SU-DHL-6 (cell line): ENCODE results near the gene NOS3.

Experiments used
- H2AFZ ChIP-seq: fragments of 200-600 bp; sonication (generic); 2 replicates; pipeline ENCODE4 v1.6.1; 2014; ENCODE audit warnings: low read depth, mild to moderate bottlenecking, moderate library complexity, mixed read lengths, antibody characterized with exemption, low read length; ENCODE audit not compliant: severe bottlenecking
- H3F3A ChIP-seq: fragments of 200-600 bp; shearing (Covaris generic); 2 replicates; pipeline ENCODE4 v1.6.0; 2016; ENCODE audit warnings: antibody characterized with exemption, mild to moderate bottlenecking; ENCODE audit not compliant: insufficient read depth
- H3K27ac ChIP-seq: fragments of 200-600 bp; sonication (generic); 2 replicates; pipeline ENCODE4 v1.5.1; 2016; ENCODE audit warnings: low read depth, mild to moderate bottlenecking, low read length, moderate library complexity, mixed read lengths
- H3K27me3 ChIP-seq: fragments of 200-600 bp; sonication (generic), shearing (Covaris generic); 2 replicates; pipeline ENCODE4 v1.6.0; 2014; ENCODE audit warnings: mild to moderate bottlenecking, low read length
- H3K36me3 ChIP-seq: fragments of 200-600 bp; sonication (generic); 2 replicates; pipeline ENCODE4 v1.6.1; 2014; ENCODE audit warnings: mild to moderate bottlenecking, low read length, mixed read lengths
- H3K4me2 ChIP-seq: fragments of 300-600, 200-600 bp; shearing (Covaris generic), sonication (generic); 2 replicates; pipeline ENCODE4 v1.6.0; 2014; ENCODE audit warnings: low read length, low read depth, mild to moderate bottlenecking; ENCODE audit not compliant: poor library complexity, severe bottlenecking
- H3K4me3 ChIP-seq: fragments of 200-600 bp; sonication (generic); 2 replicates; pipeline ENCODE4 v1.5.1; 2014; ENCODE audit warnings: antibody characterized with exemption, low read length, mild to moderate bottlenecking, mixed read lengths; ENCODE audit not compliant: insufficient read depth, poor library complexity, severe bottlenecking
- H3K79me2 ChIP-seq: fragments of 200-600 bp; sonication (generic); 2 replicates; pipeline ENCODE4 v1.6.1; 2014; ENCODE audit warnings: mild to moderate bottlenecking, low read length, moderate library complexity; ENCODE audit not compliant: insufficient read depth
- H3K9ac ChIP-seq: fragments of 200-600 bp; sonication (generic); 2 replicates; pipeline ENCODE4 v1.7.0; 2014; ENCODE audit warnings: mild to moderate bottlenecking, low read length
- H3K9me2 ChIP-seq: fragments of 200-600 bp; sonication (generic); replicated peaks from 2 replicates; pipeline ENCODE4 v1.6.1; 2014; ENCODE audit warnings: low read length; ENCODE audit not compliant: insufficient read depth
- H3K9me3 ChIP-seq: fragments of 200-600 bp; sonication (generic); 2 replicates; pipeline ENCODE4 v1.6.1; 2014; ENCODE audit warnings: low read length, mixed read lengths; ENCODE audit not compliant: insufficient read depth
- H4K20me1 ChIP-seq: fragments of 200-600 bp; sonication (generic); 2 replicates; pipeline ENCODE4 v1.6.1; 2014; ENCODE audit warnings: low read depth, mild to moderate bottlenecking, antibody characterized with exemption, low read length, moderate library complexity, mixed read lengths
- CTCF ChIP-seq: fragments of 200-600 bp; sonication (generic); IDR thresholded peaks from one replicate; pipeline ENCODE4 v1.5.1; 2017; ENCODE audit warnings: antibody characterized with exemption, mild to moderate bottlenecking, low read length, moderate library complexity; ENCODE audit not compliant: insufficient read depth, poor library complexity, severe bottlenecking
- EZH2phosphoT487 ChIP-seq: fragments of 200-600 bp; sonication (generic), shearing (Covaris generic); conservative IDR thresholded peaks from 2 replicates; pipeline ENCODE4 v1.6.1; 2018; ENCODE audit warnings: mild to moderate bottlenecking, antibody characterized with exemption, low read length, moderate library complexity, mixed read lengths

The NOS3 gene

GRCh38 chr7:150951181-150951520 is 39.7 kb upstream of the NOS3 start:
- no peaks in the 10 kb centered on the region for H3K9me3 ChIP-seq
- H2AFZ ChIP-seq = no peak overlapping the region
- H3K4me3 ChIP-seq = no peak overlapping the region
- no peak overlapping the region for H3K4me2 ChIP-seq
- no peaks in the 10 kb centered on the region for H3F3A ChIP-seq
- H3K79me2 ChIP-seq = no peaks in the 10 kb centered on the region
- H3K27ac ChIP-seq = no peak overlapping the region
- no peak for TF ChIP-seq EZH2phosphoT487
- no peak for TF ChIP-seq CTCF
- no peaks in the 10 kb centered on the region for H3K27me3 ChIP-seq
- no peak overlapping the region for H3K9ac ChIP-seq
- H4K20me1 ChIP-seq = no peaks in the 10 kb centered on the region
- H3K36me3 ChIP-seq = no peaks in the 10 kb centered on the region
- no peaks in the 10 kb centered on the region for H3K9me2 ChIP-seq

DNA sequence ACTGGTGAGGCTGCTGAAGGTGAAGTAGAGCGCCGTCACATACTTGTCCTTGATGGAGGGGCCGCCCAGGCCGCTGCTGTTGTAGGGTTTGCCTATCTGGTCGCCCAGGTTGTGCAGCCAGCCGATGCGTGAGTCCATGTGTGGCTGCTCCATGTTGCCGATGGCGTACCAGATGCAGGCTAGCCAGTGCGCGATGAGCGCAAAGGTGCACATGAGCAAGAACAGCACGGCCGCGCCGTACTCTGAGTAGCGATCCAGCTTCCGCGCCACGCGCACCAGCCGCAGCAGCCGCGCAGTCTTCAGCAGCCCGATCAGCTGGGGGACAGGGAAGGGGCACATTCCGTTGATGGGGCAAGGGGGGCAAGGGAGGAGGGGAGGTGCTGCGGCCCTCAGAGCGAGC is 39.3 kb upstream of the NOS3 start:
- Histone ChIP-seq H3K36me3 (no peaks in the 10 kb centered on the region), H3K4me2 (no peak overlapping the region), H3K79me2 (no peaks in the 10 kb centered on the region), H2AFZ (no peak overlapping the region), H3K9me3 (no peaks in the 10 kb centered on the region), H4K20me1 (no peaks in the 10 kb centered on the region), H3K9ac (no peak overlapping the region), H3F3A (no peaks in the 10 kb centered on the region), H3K27ac (no peak overlapping the region), H3K9me2 (no peaks in the 10 kb centered on the region), H3K4me3 (no peak overlapping the region), H3K27me3 (no peaks in the 10 kb centered on the region)
- TF ChIP-seq CTCF = no peak
- no peak for TF ChIP-seq EZH2phosphoT487

DNA sequence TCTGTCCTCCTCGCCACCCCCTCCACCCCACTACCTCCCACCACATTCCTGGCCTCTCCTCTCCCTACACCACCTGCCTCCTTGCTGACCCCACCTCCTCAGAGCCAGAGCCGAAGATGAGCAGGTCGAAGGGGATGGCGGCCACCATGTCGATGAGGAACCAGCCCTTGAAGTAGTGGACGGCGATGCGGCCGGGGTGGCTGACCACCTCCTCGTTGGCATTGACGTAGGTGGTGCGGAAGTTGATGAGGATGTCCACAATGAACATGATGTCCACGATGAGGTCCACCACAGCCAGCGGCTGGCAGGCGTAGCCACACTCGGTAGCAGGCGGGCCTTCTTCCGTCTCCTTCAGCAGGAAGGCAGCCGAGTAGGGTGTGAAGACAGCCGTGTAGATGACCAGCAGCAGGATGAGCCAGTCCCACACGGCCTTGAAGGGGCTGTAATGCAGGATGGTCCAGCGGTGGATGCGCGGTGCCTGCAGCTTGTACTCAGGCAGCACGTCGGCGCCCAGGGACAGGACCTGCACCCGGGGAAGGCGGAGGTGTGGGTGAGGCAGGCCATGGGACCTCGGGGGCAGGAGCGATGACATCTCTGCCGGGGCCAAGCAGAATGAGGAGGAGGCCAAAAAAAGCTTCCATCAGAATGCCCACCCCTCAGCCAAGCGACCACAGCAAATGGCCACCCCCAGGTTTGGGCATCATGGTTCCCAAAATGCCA is 38.3 kb upstream of the NOS3 start:
- H3K4me2 ChIP-seq = no peak overlapping the region
- TF ChIP-seq CTCF (no peak), EZH2phosphoT487 (no peak)
- no peaks in the 10 kb centered on the region for H3F3A ChIP-seq
- H3K27ac ChIP-seq = no peak overlapping the region
- no peaks in the 10 kb centered on the region for H3K27me3 ChIP-seq
- no peak overlapping the region for H3K4me3 ChIP-seq
- H3K9me2 ChIP-seq = no peaks in the 10 kb centered on the region
- no peak overlapping the region for H3K9ac ChIP-seq
- no peak overlapping the region for H2AFZ ChIP-seq
- H3K79me2 ChIP-seq = no peaks in the 10 kb centered on the region
- H4K20me1 ChIP-seq = no peaks in the 10 kb centered on the region
- no peaks in the 10 kb centered on the region for H3K36me3 ChIP-seq
- no peaks in the 10 kb centered on the region for H3K9me3 ChIP-seq
